Activated T-helper 9 cell treated with anti-CD3 and anti-CD28 coated beads, Interleukin-2, amount 50 U/mL, for 16 hours (primary cell): Measurements from ENCODE around the gene TTC33.
"Not testable (repeated sequence)": the region's sequence is repeated elsewhere in the genome, so short reads cannot be mapped to it uniquely, and the experiment has no call there.

ENCODE experiments used
- DNase-seq: peaks from one replicate; pipeline ENCODE4 v3.0.0-alpha.2; 2020; ENCODE audit warnings: low read depth

Gene TTC33

GRCh38 chr5:40652441-40653220 is 103.1 kb downstream of the TTC33 start:
- DNase-seq, result no peak

- no peak for DNase-seq
Measured at GRCh38 chr5:40651201-40651600, 104.6 kb downstream of the TTC33 start.

GRCh38 chr5:40649463-40650030 is 106.2 kb downstream of the TTC33 start:
- no peak for DNase-seq

GRCh38 chr5:40648150-40648549 is 107.6 kb downstream of the TTC33 start:
- no peak for DNase-seq

- no peak for DNase-seq
Measured at GRCh38 chr5:40646266-40646665, 109.5 kb downstream of the TTC33 start.

- not testable (repeated sequence) for DNase-seq
Measured at GRCh38 chr5:40639531-40639930, 116.2 kb downstream of the TTC33 start.

- DNase-seq, result no peak
Measured at GRCh38 chr5:40634593-40634992, 121.2 kb downstream of the TTC33 start.

GRCh38 chr5:40634154-40634553 is 121.6 kb downstream of the TTC33 start:
- DNase-seq, result no peak

GRCh38 chr5:40631236-40631635 is 124.5 kb downstream of the TTC33 start:
- DNase-seq, result no peak

- DNase-seq, result no peak
Measured at GRCh38 chr5:40630126-40630525, 125.6 kb downstream of the TTC33 start.

- no peak for DNase-seq
Measured at GRCh38 chr5:40628407-40628806, 127.4 kb downstream of the TTC33 start.

- no peak for DNase-seq
Measured at GRCh38 chr5:40627706-40628105, 128.1 kb downstream of the TTC33 start.

- DNase-seq, result no peak
Measured at GRCh38 chr5:40626801-40627200, 129.0 kb downstream of the TTC33 start.

- no peak for DNase-seq
Measured at GRCh38 chr5:40623480-40624420, 132.0 kb downstream of the TTC33 start.

- no peak for DNase-seq
Measured at GRCh38 chr5:40622463-40623252, 133.1 kb downstream of the TTC33 start.

- DNase-seq, result no peak
Measured at GRCh38 chr5:40619421-40619820, 136.3 kb downstream of the TTC33 start.

- DNase-seq, result no peak
Measured at GRCh38 chr5:40618926-40619325, 136.8 kb downstream of the TTC33 start.

- no peak for DNase-seq
Measured at GRCh38 chr5:40616781-40617180, 139.0 kb downstream of the TTC33 start.

- DNase-seq, result no peak
Measured at GRCh38 chr5:40615586-40616170, 140.1 kb downstream of the TTC33 start.

GRCh38 chr5:40614923-40615585 is 140.7 kb downstream of the TTC33 start:
- no peak for DNase-seq

GRCh38 chr5:40614466-40614865 is 141.3 kb downstream of the TTC33 start:
- DNase-seq, result no peak
